Liver (tissue), 9 donors: ENCODE data around the gene GOT2. TPM values are rescaled to one million over a fixed set of nuclear protein-coding genes. Genes with fewer than 3 reads are reported as not detected.

Experiments
- DNase-seq: peaks from one replicate; pipeline ENCODE4 v3.0.0-alpha.2; 2017; ENCODE audit warnings: low spot score
- H3K27ac ChIP-seq, 2 donors: one replicate each; pipeline ENCODE4 v1.7.0; 2013; ENCODE audit warnings: inconsistent platforms in 2 of 2, low read length in 2 of 2, control low read depth in 1 of 2, low read depth in 1 of 2, mild to moderate bottlenecking in 1 of 2
- H3K27me3 ChIP-seq, 4 donors: one replicate each; pipeline versions ENCODE4 v1.6.1 to v1.7.0; 2013; ENCODE audit warnings: low read length in 3 of 4, inconsistent platforms in 1 of 4, mild to moderate bottlenecking in 1 of 4, moderate library complexity in 1 of 4; ENCODE audit not compliant: control insufficient read depth in 4 of 4, insufficient read depth in 4 of 4
- H3K36me3 ChIP-seq, 4 donors: one replicate each; pipeline versions ENCODE4 v1.6.1 to v1.7.0; 2013; ENCODE audit warnings: low read length in 3 of 4, mild to moderate bottlenecking in 3 of 4, low read depth in 1 of 4, moderate library complexity in 1 of 4; ENCODE audit not compliant: control insufficient read depth in 4 of 4, insufficient read depth in 3 of 4
- H3K4me1 ChIP-seq, 4 donors: one replicate each; pipeline versions ENCODE4 v1.6.1 to v1.7.0; 2013; ENCODE audit warnings: low read length in 3 of 4, mild to moderate bottlenecking in 3 of 4, moderate library complexity in 1 of 4; ENCODE audit not compliant: control insufficient read depth in 4 of 4, insufficient read depth in 4 of 4
- H3K4me3 ChIP-seq, 3 donors: one replicate each; pipeline versions ENCODE4 v1.6.1 to v1.7.0; 2013; ENCODE audit warnings: low read length in 3 of 3, control low read depth in 1 of 3, low read depth in 1 of 3, mild to moderate bottlenecking in 1 of 3
- H3K9ac ChIP-seq, 2 donors: one replicate each; pipeline ENCODE4 v1.7.0; 2013; ENCODE audit warnings: low read length in 2 of 2, mild to moderate bottlenecking in 2 of 2, moderate library complexity in 2 of 2, control low read depth in 1 of 2, low read depth in 1 of 2
- H3K9me3 ChIP-seq, 4 donors: one replicate each; pipeline versions ENCODE4 v1.6.1 to v1.7.0; 2013; ENCODE audit warnings: low read length in 3 of 4; ENCODE audit not compliant: control insufficient read depth in 4 of 4
- FOXA1 ChIP-seq: IDR thresholded peaks from 2 replicates; pipeline ENCODE4 v1.6.1; 2016; ENCODE audit warnings: antibody characterized with exemption
- GABPA ChIP-seq, 2 donors: IDR thresholded peaks in 1 of 2; conservative IDR thresholded peaks in 1 of 2; 2 replicates each; pipeline ENCODE4 v1.6.1; 2016; ENCODE audit warnings: antibody characterized with exemption in 2 of 2, mild to moderate bottlenecking in 1 of 2, moderate library complexity in 1 of 2
- HNF4A ChIP-seq, 2 donors: conservative IDR thresholded peaks; 2 replicates each; pipeline ENCODE4 v1.6.1; 2016; ENCODE audit warnings: antibody characterized with exemption in 2 of 2, mild to moderate bottlenecking in 2 of 2
- HNF4G ChIP-seq: IDR thresholded peaks from 2 replicates; pipeline ENCODE4 v1.6.1; 2016; ENCODE audit warnings: antibody characterized with exemption
- JUND ChIP-seq, 2 donors: IDR thresholded peaks; 2 replicates each; pipeline ENCODE4 v1.6.1; 2016; ENCODE audit warnings: antibody characterized with exemption in 2 of 2
- NR2F2 ChIP-seq: IDR thresholded peaks from 2 replicates; pipeline ENCODE4 v1.6.1; 2016; ENCODE audit warnings: antibody characterized with exemption
- RAD21 ChIP-seq, 2 donors: IDR thresholded peaks; 2 replicates each; pipeline ENCODE4 v1.6.1; 2016; ENCODE audit warnings: antibody characterized with exemption in 2 of 2, mild to moderate bottlenecking in 2 of 2
- RXRA ChIP-seq, 2 donors: IDR thresholded peaks; 2 replicates each; pipeline ENCODE4 v1.6.1; 2017 to 2018; ENCODE audit warnings: antibody characterized with exemption in 2 of 2, mild to moderate bottlenecking in 1 of 2
- YY1 ChIP-seq: IDR thresholded peaks from 2 replicates; pipeline ENCODE4 v1.6.1; 2016; ENCODE audit warnings: antibody characterized with exemption, mild to moderate bottlenecking
- WGBS: extraction: QIAGEN DNeasy Blood & Tissue Kit; methylation state at CpG from one replicate; pipeline ENCODE4 v1.1.7; 2013; 5-methylcytosine and 5-hydroxymethylcytosine counted together
- polyA plus RNA-seq, 2 donors: library from polyadenylated mRNA; stranded (reverse) in 1 of 2; unstranded in 1 of 2; fragments of 200-250 nt in 1 of 2; fragments of >200 nt in 1 of 2; fragmentation: Nextera tagmentation in 1 of 2; extraction: Ambion mirVana in 1 of 2; gene quantifications; one replicate each; pipeline versions ENCODE4 v1.2.1 to v1.2.3, GENCODE V29; 2013 to 2015
- total RNA-seq, 2 donors: library from RNA; depleted of rRNA; stranded (reverse); fragments of >200 nt; gene quantifications; one replicate each; pipeline ENCODE4 v1.2.3, GENCODE V29; 2014
- TF ChIP-seq, protein P1 (sequence below): IDR thresholded peaks from 2 replicates; pipeline ENCODE4 v1.6.1; 2016; ENCODE audit warnings: antibody characterized with exemption, mild to moderate bottlenecking
- TF ChIP-seq, protein P2 (sequence below): fragments of 150-350 bp; IDR thresholded peaks from 2 replicates; pipeline ENCODE4 v1.5.1; 2017; ENCODE audit warnings: improper control_type of control experiment, low read depth, low read length; ENCODE audit not compliant: missing input control
- TF ChIP-seq, protein P3 (sequence below): IDR thresholded peaks from 2 replicates; pipeline ENCODE4 v1.6.1; 2016; ENCODE audit warnings: antibody characterized with exemption
- donor health status: healthy.
- donor health status: healthy.
- donor health status: healthy.
- donor health status: healthy.
- donor health status: healthy.

Gene GOT2
- total and polyA plus RNA-seq, 4 donors = 80.2 to 216 (median 136) TPM

DNA sequence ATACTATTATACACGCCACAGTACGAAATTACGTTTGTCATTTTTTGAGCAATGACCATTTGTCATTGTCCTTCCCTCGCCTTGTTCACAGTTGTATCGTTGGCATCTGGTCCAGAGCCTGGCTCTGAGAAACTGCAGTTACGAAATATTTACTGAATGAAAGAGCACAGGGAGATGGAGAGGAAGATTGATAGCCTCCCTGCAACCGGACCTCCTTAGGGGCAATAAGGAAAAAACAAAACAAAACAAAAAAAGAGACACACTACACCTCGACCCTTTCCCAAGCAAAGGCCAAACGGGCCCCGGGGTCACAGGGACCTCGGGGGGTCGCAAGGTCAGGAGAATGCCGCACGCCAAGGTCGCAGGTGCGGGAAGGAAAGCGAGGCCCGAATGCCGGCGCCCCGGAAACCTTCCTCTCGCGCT, 857 bp downstream of the GOT2 start:
- H3K9ac ChIP-seq = peak overlapping the region; percentile 85 to 93
- H3K9me3 ChIP-seq = no peaks in the 10 kb centered on the region
- peaks cover 6 to 51% (median 45%) of the 10 kb centered on the region in 4 donors for H3K4me1 ChIP-seq
- H3K27me3 ChIP-seq = no peaks in the 10 kb centered on the region
- 2% methylated on average over 23 of the region's 23 CpGs for WGBS
- no peaks in the 10 kb centered on the region for H3K36me3 ChIP-seq
- TF ChIP-seq NR2F2 (no peak), JUND (IDR thresholded peaks at IDR 0.05) (peak in 1 of 2 donors; percentile 31), FOXA1 (peak; percentile 37), HNF4A (conservative IDR thresholded peaks at IDR 0.05) (peak; percentile 12 to 52), RXRA (IDR thresholded peaks at IDR 0.05) (peak; percentile 31 to 53), RAD21 (IDR thresholded peaks at IDR 0.05) (peak; percentile 15 to 18), YY1 (peak; percentile 21), GABPA (IDR thresholded peaks at IDR 0.05 in 1 of 2, conservative IDR thresholded peaks at IDR 0.05 in 1 of 2) (no peak)
- TF ChIP-seq, protein P1, sequence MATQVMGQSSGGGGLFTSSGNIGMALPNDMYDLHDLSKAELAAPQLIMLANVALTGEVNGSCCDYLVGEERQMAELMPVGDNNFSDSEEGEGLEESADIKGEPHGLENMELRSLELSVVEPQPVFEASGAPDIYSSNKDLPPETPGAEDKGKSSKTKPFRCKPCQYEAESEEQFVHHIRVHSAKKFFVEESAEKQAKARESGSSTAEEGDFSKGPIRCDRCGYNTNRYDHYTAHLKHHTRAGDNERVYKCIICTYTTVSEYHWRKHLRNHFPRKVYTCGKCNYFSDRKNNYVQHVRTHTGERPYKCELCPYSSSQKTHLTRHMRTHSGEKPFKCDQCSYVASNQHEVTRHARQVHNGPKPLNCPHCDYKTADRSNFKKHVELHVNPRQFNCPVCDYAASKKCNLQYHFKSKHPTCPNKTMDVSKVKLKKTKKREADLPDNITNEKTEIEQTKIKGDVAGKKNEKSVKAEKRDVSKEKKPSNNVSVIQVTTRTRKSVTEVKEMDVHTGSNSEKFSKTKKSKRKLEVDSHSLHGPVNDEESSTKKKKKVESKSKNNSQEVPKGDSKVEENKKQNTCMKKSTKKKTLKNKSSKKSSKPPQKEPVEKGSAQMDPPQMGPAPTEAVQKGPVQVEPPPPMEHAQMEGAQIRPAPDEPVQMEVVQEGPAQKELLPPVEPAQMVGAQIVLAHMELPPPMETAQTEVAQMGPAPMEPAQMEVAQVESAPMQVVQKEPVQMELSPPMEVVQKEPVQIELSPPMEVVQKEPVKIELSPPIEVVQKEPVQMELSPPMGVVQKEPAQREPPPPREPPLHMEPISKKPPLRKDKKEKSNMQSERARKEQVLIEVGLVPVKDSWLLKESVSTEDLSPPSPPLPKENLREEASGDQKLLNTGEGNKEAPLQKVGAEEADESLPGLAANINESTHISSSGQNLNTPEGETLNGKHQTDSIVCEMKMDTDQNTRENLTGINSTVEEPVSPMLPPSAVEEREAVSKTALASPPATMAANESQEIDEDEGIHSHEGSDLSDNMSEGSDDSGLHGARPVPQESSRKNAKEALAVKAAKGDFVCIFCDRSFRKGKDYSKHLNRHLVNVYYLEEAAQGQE = peak; percentile 24
- TF ChIP-seq, protein P2, sequence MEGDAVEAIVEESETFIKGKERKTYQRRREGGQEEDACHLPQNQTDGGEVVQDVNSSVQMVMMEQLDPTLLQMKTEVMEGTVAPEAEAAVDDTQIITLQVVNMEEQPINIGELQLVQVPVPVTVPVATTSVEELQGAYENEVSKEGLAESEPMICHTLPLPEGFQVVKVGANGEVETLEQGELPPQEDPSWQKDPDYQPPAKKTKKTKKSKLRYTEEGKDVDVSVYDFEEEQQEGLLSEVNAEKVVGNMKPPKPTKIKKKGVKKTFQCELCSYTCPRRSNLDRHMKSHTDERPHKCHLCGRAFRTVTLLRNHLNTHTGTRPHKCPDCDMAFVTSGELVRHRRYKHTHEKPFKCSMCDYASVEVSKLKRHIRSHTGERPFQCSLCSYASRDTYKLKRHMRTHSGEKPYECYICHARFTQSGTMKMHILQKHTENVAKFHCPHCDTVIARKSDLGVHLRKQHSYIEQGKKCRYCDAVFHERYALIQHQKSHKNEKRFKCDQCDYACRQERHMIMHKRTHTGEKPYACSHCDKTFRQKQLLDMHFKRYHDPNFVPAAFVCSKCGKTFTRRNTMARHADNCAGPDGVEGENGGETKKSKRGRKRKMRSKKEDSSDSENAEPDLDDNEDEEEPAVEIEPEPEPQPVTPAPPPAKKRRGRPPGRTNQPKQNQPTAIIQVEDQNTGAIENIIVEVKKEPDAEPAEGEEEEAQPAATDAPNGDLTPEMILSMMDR = peak; percentile 7
- no peak for DNase-seq
- H3K27ac ChIP-seq = peak overlapping the region; percentile 82 to 94
- peak overlapping the region; percentile 67 to 91 (median 74) for H3K4me3 ChIP-seq

DNA sequence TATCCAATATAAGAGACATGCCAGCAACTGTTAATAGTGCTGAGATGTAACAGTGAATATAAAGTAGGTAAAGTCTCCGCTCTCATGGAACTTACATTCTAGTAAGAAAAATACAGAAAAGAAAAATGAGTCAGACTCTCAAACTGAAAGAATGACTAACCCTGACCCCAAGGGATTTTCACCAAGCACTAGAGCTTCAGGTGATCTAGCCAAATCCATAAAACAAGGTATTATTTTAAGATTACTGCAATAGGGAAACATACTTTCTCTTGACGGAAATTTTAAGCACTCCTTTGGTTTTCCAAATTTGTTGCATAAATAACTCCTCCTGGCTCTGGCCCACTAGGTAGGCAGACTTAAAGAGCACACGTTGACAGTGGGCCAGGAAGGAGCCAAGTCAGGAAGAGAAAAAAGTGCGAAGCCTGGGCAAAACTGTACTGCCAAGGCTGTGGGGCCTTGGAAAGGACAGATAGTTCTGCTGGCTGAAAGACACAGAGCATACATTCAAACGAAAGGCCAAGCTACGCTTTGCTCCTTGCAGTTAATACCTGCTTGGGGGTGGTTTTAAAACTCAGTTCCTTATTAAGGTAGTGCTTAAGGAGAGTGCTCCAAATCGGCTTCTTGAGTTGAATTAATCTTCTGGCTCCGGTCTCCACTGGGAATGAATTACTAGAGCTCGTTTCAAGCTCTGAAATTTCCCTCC, 1.4 kb downstream of the GOT2 start:
- peaks cover 6 to 56% (median 51%) of the 10 kb centered on the region in 4 donors for H3K4me1 ChIP-seq
- H3K27ac ChIP-seq = peak overlapping the region; percentile 82 to 94
- peak overlapping the region in 1 of 2 donors; percentile 93 for H3K9ac ChIP-seq
- WGBS = 25% methylated on average over 9 of the region's 9 CpGs
- TF ChIP-seq, protein P3, sequence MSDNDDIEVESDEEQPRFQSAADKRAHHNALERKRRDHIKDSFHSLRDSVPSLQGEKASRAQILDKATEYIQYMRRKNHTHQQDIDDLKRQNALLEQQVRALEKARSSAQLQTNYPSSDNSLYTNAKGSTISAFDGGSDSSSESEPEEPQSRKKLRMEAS = no peak
- TF ChIP-seq, protein P2 = no peak
- TF ChIP-seq HNF4G = no peak
- H3K9me3 ChIP-seq = no peaks in the 10 kb centered on the region
- no peaks in the 10 kb centered on the region for H3K36me3 ChIP-seq
- DNase-seq = no peak
- peak overlapping the region; percentile 67 to 91 (median 74) for H3K4me3 ChIP-seq
- no peaks in the 10 kb centered on the region for H3K27me3 ChIP-seq
